ENCODE measurements around the gene OR7A5. TPM values are rescaled to one million over a fixed set of nuclear protein-coding genes. Genes with fewer than 3 reads are reported as not detected.

Gene OR7A5
- total RNA-seq, 4 donors from 2014 or later = not detected

DNA sequence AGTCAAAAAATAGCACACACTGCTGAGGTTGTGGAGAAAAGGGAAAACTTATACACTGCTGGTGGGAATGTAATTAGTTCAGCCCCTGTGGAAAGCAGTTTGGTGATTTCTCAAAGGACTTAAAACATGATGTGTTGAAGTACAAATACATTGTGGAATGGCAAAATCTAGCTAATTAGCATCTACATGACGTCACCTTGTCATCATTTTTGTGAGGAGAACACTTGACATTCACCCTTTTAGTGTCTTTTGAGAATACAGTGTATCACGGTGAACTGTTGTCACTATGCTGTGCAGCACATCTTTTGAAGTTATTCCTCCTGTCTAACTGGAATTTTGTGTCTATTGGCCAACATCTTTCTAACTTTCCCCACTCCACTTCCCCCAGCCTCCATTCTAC, 8.2 kb upstream of the OR7A5 start:
- no peak for TF ChIP-seq POLR2A (IDR thresholded peaks at IDR 0.05)
- TF ChIP-seq, protein P1, sequence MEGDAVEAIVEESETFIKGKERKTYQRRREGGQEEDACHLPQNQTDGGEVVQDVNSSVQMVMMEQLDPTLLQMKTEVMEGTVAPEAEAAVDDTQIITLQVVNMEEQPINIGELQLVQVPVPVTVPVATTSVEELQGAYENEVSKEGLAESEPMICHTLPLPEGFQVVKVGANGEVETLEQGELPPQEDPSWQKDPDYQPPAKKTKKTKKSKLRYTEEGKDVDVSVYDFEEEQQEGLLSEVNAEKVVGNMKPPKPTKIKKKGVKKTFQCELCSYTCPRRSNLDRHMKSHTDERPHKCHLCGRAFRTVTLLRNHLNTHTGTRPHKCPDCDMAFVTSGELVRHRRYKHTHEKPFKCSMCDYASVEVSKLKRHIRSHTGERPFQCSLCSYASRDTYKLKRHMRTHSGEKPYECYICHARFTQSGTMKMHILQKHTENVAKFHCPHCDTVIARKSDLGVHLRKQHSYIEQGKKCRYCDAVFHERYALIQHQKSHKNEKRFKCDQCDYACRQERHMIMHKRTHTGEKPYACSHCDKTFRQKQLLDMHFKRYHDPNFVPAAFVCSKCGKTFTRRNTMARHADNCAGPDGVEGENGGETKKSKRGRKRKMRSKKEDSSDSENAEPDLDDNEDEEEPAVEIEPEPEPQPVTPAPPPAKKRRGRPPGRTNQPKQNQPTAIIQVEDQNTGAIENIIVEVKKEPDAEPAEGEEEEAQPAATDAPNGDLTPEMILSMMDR (IDR thresholded peaks at IDR 0.05) = no peak
- Histone ChIP-seq H3K27ac (no peak overlapping the region), H3K4me3 (no peak overlapping the region), H3K4me1 (no peaks in the 10 kb centered on the region), H3K27me3 (no peaks in the 10 kb centered on the region), H3K9me3 (no peaks in the 10 kb centered on the region), H3K36me3 (no peaks in the 10 kb centered on the region)
- no peak for DNase-seq

DNA sequence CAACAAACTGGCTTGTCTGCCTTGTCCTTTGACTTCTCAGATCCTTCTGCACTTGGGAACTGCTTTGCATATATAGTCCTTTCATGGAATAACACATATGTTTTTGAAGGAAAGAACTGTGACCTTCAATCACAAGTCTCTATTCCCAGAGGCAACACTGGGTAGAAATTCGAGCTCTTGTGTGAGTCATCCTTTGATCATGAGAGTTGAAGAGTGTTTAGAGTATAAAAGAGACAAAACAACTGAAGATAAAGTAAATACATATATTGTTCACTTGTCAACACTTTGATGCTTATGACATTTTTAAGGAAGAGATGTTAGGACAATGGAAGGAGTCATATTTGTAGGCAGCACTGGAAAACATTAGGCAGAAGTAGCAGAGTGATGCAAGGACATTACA, 5.2 kb upstream of the OR7A5 start:
- H3K9me3 ChIP-seq = no peaks in the 10 kb centered on the region
- H3K4me3 ChIP-seq = no peak overlapping the region
- no peaks in the 10 kb centered on the region for H3K36me3 ChIP-seq
- no peak for DNase-seq
- H3K27me3 ChIP-seq = no peaks in the 10 kb centered on the region
- no peaks in the 10 kb centered on the region for H3K4me1 ChIP-seq
- no peak for TF ChIP-seq POLR2A (IDR thresholded peaks at IDR 0.05)
- TF ChIP-seq, protein P1 (IDR thresholded peaks at IDR 0.05) = no peak
- H3K27ac ChIP-seq = no peak overlapping the region

DNA sequence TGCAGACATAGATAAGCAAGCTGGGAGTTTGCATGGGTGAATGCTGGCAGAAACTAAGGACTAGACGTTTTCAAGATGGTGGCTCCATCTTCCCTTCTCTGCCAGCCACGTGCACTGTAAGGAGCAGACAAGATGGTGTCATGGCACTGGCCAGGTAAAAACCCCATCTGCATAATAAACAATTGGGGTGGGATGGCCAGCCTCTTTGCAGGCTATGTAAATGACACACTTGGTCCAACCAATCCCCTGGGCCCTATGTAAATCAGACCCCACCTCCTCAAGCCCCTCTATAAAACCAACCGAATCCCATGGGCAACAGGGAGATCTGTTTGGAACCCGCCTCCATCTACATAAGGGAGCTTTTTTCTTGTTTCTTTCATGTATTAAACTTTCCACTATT, 2.4 kb upstream of the OR7A5 start:
- TF ChIP-seq, protein P1 (IDR thresholded peaks at IDR 0.05) = no peak
- no peak for TF ChIP-seq POLR2A (IDR thresholded peaks at IDR 0.05)
- Histone ChIP-seq H3K9me3 (no peaks in the 10 kb centered on the region), H3K27me3 (no peaks in the 10 kb centered on the region), H3K27ac (no peak overlapping the region), H3K36me3 (no peaks in the 10 kb centered on the region), H3K4me3 (no peak overlapping the region), H3K4me1 (no peaks in the 10 kb centered on the region)
- no peak for DNase-seq

DNA sequence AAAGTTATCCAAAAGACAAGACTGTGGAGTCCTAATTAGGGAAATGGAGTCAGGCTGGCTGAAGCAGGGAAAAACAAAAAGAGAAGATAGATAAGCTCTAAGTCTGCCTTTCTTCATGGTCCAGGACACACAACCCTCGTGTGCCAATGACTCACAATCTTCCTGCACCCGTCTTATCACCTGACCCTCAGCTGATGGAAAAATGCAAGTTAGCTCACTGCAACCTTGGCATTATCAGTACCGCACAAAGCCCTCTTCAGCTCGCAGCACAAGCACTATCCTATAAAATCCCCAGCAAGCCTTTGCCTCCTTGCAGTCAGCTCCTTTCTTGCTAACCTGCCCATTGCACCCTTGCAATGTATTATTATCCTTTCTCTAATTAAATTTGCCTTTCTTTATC, 4.3 kb downstream of the OR7A5 start:
- Histone ChIP-seq H3K27ac (no peak overlapping the region), H3K27me3 (no peaks in the 10 kb centered on the region), H3K9me3 (no peaks in the 10 kb centered on the region), H3K4me1 (no peaks in the 10 kb centered on the region), H3K36me3 (no peaks in the 10 kb centered on the region), H3K4me3 (no peak overlapping the region)
- TF ChIP-seq POLR2A (IDR thresholded peaks at IDR 0.05) = no peak
- TF ChIP-seq, protein P1 (IDR thresholded peaks at IDR 0.05) = no peak
- DNase-seq = no peak

DNA sequence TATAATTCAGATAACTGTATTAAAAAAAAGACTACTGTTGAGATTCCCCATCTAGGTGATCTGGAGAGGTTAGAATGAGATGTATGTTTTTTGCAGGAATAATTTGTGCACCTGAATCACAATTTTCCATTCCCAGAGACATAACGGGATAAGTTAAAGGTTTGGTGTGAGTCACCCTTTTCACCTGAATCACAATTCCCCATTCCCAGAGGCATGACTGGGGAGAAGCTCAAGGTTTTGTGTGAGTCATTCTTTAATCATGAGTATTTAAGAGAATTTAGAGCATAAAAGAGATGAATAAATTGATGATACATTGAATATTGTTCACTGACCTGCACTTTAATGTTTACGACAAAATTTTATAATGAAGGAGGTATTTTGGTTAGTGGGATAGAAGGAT, 9.0 kb downstream of the OR7A5 start:
- DNase-seq = no peak
- Histone ChIP-seq H3K9me3 (no peaks in the 10 kb centered on the region), H3K27ac (no peak overlapping the region), H3K4me1 (no peaks in the 10 kb centered on the region), H3K4me3 (no peak overlapping the region), H3K36me3 (no peaks in the 10 kb centered on the region), H3K27me3 (no peaks in the 10 kb centered on the region)
- TF ChIP-seq POLR2A (IDR thresholded peaks at IDR 0.05) = no peak
- TF ChIP-seq, protein P1 (IDR thresholded peaks at IDR 0.05) = no peak

DNA sequence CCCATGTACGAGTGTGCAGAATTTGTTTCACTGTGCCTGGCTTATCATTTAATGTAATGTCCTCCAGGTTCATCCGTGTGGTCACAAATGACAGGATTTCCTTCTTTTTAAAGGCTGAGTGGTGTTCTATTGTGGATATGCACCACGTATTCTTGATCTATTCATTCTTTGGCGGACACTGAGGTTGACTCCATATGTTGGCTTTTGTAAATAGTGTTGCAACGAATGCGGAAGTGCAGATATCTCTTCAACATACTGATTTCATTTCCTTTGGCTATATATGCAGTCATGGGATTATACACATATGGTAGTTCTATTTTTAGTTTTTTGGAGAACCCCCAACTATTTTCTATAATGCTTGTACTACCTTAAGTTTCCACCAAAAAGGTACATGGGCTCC, 13.0 kb downstream of the OR7A5 start:
- H3K36me3 ChIP-seq = no peaks in the 10 kb centered on the region
- H3K9me3 ChIP-seq = no peaks in the 10 kb centered on the region
- H3K4me1 ChIP-seq = no peaks in the 10 kb centered on the region
- no peaks in the 10 kb centered on the region for H3K27me3 ChIP-seq
- DNase-seq = no peak
- TF ChIP-seq, protein P1 (IDR thresholded peaks at IDR 0.05) = no peak
- no peak for TF ChIP-seq POLR2A (IDR thresholded peaks at IDR 0.05)
- no peak overlapping the region for H3K27ac ChIP-seq
- H3K4me3 ChIP-seq = no peak overlapping the region

All from Peyer's patch (tissue), 4 donors.